Stimulated activated effector memory CD8-positive, alpha-beta T cell treated with anti-CD3 and anti-CD28 coated beads, Interleukin-12 subunit alpha, Interleukin-12 subunit beta, amount 100 ng/mL, for 72 hours (primary cell): ENCODE results near the gene THEMIS2.

Experiments
- ATAC-seq: fragments of 150-1000 bp; cut with Tn5 transposase; 2 replicates; pipeline ENCODE4 v1.10.0; 2021
- DNase-seq, 2 donors: peaks; one replicate each; pipeline ENCODE4 v3.0.0; 2021 to 2022; ENCODE audit warnings: low spot score in 2 of 2
- H3K27ac Mint-ChIP-seq: one replicate; pipeline ENCODE4 v1.8.0; 2022; ENCODE audit warnings: mild to moderate bottlenecking, mixed read lengths
- H3K36me3 Mint-ChIP-seq: one replicate; pipeline ENCODE4 v1.8.0; 2022; ENCODE audit warnings: mild to moderate bottlenecking, mixed read lengths
- H3K4me1 Mint-ChIP-seq: one replicate; pipeline ENCODE4 v1.8.0; 2022; ENCODE audit warnings: mixed read lengths
- H3K4me3 Mint-ChIP-seq: one replicate; pipeline ENCODE4 v1.8.0; 2022; ENCODE audit warnings: mild to moderate bottlenecking, mixed read lengths
- H3K9me3 Mint-ChIP-seq: one replicate; pipeline ENCODE4 v1.8.0; 2022; ENCODE audit warnings: mixed read lengths

Gene THEMIS2

GRCh38 chr1:27873671-27874384 is 1.5 kb downstream of the THEMIS2 start:
- Mint-ChIP-seq H3K9me3 (no peaks in the 10 kb centered on the region), H3K4me3 (peak overlapping the region; percentile 92), H3K4me1 (peaks cover 36% of the 10 kb centered on the region), H3K36me3 (peaks cover 9% of the 10 kb centered on the region), H3K27ac (peak overlapping the region; percentile 77)
- no peak for ATAC-seq
- no peak for DNase-seq

- no peaks in the 10 kb centered on the region for H3K9me3 Mint-ChIP-seq
- no peak for ATAC-seq
- peaks cover 22% of the 10 kb centered on the region for H3K36me3 Mint-ChIP-seq
- DNase-seq: no peak
- H3K4me3 Mint-ChIP-seq: no peak overlapping the region
- H3K27ac Mint-ChIP-seq: no peak overlapping the region
- H3K4me1 Mint-ChIP-seq: peaks cover 26% of the 10 kb centered on the region
These were observed 4.2 kb downstream of the THEMIS2 start for GRCh38 chr1:27876341-27877114.

GRCh38 chr1:27877115-27877416 is 4.7 kb downstream of the THEMIS2 start:
- no peaks in the 10 kb centered on the region for H3K9me3 Mint-ChIP-seq

GRCh38 chr1:27878039-27878438 is 5.7 kb downstream of the THEMIS2 start:
- peak overlapping the region; percentile 37 for H3K27ac Mint-ChIP-seq
- H3K4me3 Mint-ChIP-seq: no peak overlapping the region
- no peak for ATAC-seq
- peaks cover 28% of the 10 kb centered on the region for H3K36me3 Mint-ChIP-seq
- H3K9me3 Mint-ChIP-seq: no peaks in the 10 kb centered on the region
- no peak for DNase-seq
- peaks cover 19% of the 10 kb centered on the region for H3K4me1 Mint-ChIP-seq

More at GRCh38 chr1:27877115-27877416, 4.7 kb downstream of the THEMIS2 start:
- DNase-seq (no peak), ATAC-seq (no peak)
- Mint-ChIP-seq H3K4me3 (no peak overlapping the region), H3K27ac (no peak overlapping the region), H3K4me1 (peaks cover 26% of the 10 kb centered on the region), H3K36me3 (peaks cover 27% of the 10 kb centered on the region)

GRCh38 chr1:27878787-27879335 is 6.5 kb downstream of the THEMIS2 start:
- peak overlapping the region; percentile 43 for H3K27ac Mint-ChIP-seq
- no peak overlapping the region for H3K4me3 Mint-ChIP-seq
- no peak for DNase-seq
- peaks cover 28% of the 10 kb centered on the region for H3K36me3 Mint-ChIP-seq
- peaks cover 18% of the 10 kb centered on the region for H3K4me1 Mint-ChIP-seq
- H3K9me3 Mint-ChIP-seq: no peaks in the 10 kb centered on the region
- no peak for ATAC-seq

- no peak for ATAC-seq
- DNase-seq: no peak
- Mint-ChIP-seq H3K4me1 (peaks cover 25% of the 10 kb centered on the region), H3K4me3 (no peak overlapping the region), H3K27ac (peak overlapping the region; percentile 43), H3K9me3 (no peaks in the 10 kb centered on the region), H3K36me3 (peaks cover 32% of the 10 kb centered on the region)
These were observed 7.2 kb downstream of the THEMIS2 start for GRCh38 chr1:27879374-27880082.

- Mint-ChIP-seq H3K4me1 (peaks cover 44% of the 10 kb centered on the region), H3K36me3 (peaks cover 53% of the 10 kb centered on the region), H3K27ac (peak overlapping the region; percentile 56), H3K9me3 (no peaks in the 10 kb centered on the region), H3K4me3 (no peak overlapping the region)
- DNase-seq (no peak), ATAC-seq (no peak)
These were observed 10.2 kb downstream of the THEMIS2 start for GRCh38 chr1:27882543-27882903.

- Mint-ChIP-seq H3K4me3 (no peak overlapping the region), H3K4me1 (peaks cover 47% of the 10 kb centered on the region), H3K27ac (peak overlapping the region; percentile 87), H3K9me3 (no peaks in the 10 kb centered on the region), H3K36me3 (peaks cover 56% of the 10 kb centered on the region)
- ATAC-seq: no peak
- no peak for DNase-seq
These were observed 11.2 kb downstream of the THEMIS2 start for GRCh38 chr1:27883536-27883935.

GRCh38 chr1:27884006-27884954 is 11.9 kb downstream of the THEMIS2 start:
- peaks cover 47% of the 10 kb centered on the region for H3K4me1 Mint-ChIP-seq

GRCh38 chr1:27885114-27885528 is 12.8 kb downstream of the THEMIS2 start:
- Mint-ChIP-seq H3K9me3 (no peaks in the 10 kb centered on the region), H3K27ac (no peak overlapping the region), H3K4me1 (peaks cover 47% of the 10 kb centered on the region), H3K36me3 (peaks cover 65% of the 10 kb centered on the region), H3K4me3 (no peak overlapping the region)
- DNase-seq (no peak), ATAC-seq (no peak)

More at GRCh38 chr1:27884006-27884954, 11.9 kb downstream of the THEMIS2 start:
- H3K9me3 Mint-ChIP-seq: no peaks in the 10 kb centered on the region
- no peak overlapping the region for H3K4me3 Mint-ChIP-seq
- DNase-seq: no peak
- peaks cover 63% of the 10 kb centered on the region for H3K36me3 Mint-ChIP-seq
- peak; percentile 38 for ATAC-seq
- H3K27ac Mint-ChIP-seq: peak overlapping the region; percentile 87

GRCh38 chr1:27885621-27886352 is 13.4 kb downstream of the THEMIS2 start:
- Mint-ChIP-seq H3K36me3 (peaks cover 71% of the 10 kb centered on the region), H3K4me3 (peak overlapping the region; percentile 53), H3K9me3 (no peaks in the 10 kb centered on the region), H3K27ac (peak overlapping the region; percentile 88), H3K4me1 (peaks cover 47% of the 10 kb centered on the region)
- DNase-seq (no peak), ATAC-seq (no peak)

GRCh38 chr1:27886353-27886679 is 14.0 kb downstream of the THEMIS2 start:
- peak overlapping the region; percentile 53 for H3K4me3 Mint-ChIP-seq
- H3K36me3 Mint-ChIP-seq: peaks cover 73% of the 10 kb centered on the region
- H3K4me1 Mint-ChIP-seq: peaks cover 50% of the 10 kb centered on the region
- H3K27ac Mint-ChIP-seq: peak overlapping the region; percentile 88
- DNase-seq: no peak
- no peaks in the 10 kb centered on the region for H3K9me3 Mint-ChIP-seq
- peak; percentile 63 for ATAC-seq

GRCh38 chr1:27886744-27887143 is 14.4 kb downstream of the THEMIS2 start:
- Mint-ChIP-seq H3K36me3 (peaks cover 73% of the 10 kb centered on the region), H3K9me3 (no peaks in the 10 kb centered on the region), H3K4me1 (peaks cover 55% of the 10 kb centered on the region), H3K27ac (peak overlapping the region; percentile 88), H3K4me3 (peak overlapping the region; percentile 53)
- ATAC-seq (peak; percentile 66), DNase-seq (no peak)
